Colon (tissue), 2 donors: ENCODE measurements around the gene COA5.

Source experiments
- FAIRE-seq: peaks from 2 replicates; lab custom pipeline; 2012; peaks lifted over from hg19 to GRCh38; lab: Jason Lieb, UNC
- donor health status: control.
- donor health status: control.

Gene COA5

GRCh38 chr2:98551316-98551715 is 57.0 kb downstream of the COA5 start:
- FAIRE-seq, result no peak

GRCh38 chr2:98550165-98550564 is 58.1 kb downstream of the COA5 start:
- no peak for FAIRE-seq
